T-helper 2 cell treated with Interferon-gamma antibody and Interleukin-4, amounts not matched to agents 100 ng/mL and 5 ng/mL, for 36 hours (primary cell): ENCODE results near the gene MORC3. TPM values are rescaled to one million over a fixed set of nuclear protein-coding genes. Genes with fewer than 3 reads are reported as not detected.
"Not testable (repeated sequence)": the region's sequence is repeated elsewhere in the genome, so short reads cannot be mapped to it uniquely, and the experiment has no call there.

ENCODE experiments used
- intact Hi-C: fragments of 100-400 bp; cut with micrococcal nuclease; formaldehyde crosslinking; loops from one replicate; pipeline ENCODE4 v1.15.1; 2023
- total RNA-seq: library from RNA; stranded (reverse); gene quantifications from 2 replicates; pipeline ENCODE4 v1.2.3, GENCODE V29; 2022

The MORC3 gene
- total RNA-seq, 1 donor from 2014 or later, result 35.7 TPM

DNA sequence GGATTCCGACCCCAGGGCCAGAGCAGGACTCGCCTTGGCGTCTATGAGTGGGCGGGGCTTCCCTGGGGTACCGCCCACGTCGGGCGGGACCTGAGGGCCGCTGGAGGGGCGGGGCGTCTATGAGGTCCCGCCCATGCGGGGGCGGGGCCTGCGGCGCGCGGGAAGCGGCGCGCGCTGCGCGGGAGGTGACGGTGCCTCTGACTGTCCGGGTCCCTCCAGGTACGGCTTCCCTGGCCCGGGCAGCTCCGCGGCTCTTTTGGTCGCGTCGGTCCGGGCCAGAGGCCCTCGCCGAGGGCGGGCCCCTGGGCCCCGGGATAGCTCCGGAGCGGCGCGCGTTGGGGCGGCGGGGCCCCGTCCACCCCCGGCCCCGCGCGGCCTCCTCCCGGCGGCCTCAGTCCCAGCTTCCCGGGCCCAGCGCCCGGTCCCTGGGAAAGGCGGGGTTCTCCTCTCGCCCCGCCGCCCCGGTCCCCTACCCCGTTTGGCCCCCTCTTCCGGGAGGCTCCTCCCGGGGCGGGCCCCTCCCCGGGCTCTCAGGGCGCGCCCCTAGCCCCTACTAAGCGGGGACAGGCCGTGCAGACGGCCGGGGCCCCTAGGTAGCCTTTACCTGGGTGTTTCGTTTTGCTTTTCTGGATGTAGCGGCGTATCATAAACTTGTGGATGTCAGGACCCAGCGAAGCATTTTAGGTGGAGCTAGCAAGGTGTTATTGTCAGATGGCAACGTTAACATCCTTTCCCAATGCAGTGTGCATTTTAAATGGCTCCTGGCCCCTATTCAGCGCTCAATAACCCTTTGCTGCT lies 65.4 kb downstream of the MORC3 start, which contains the start of gene CHAF1B:
CHAF1B (plus strand) TSS at position 160 of the 798 bp plus-strand sequence. CDS start 745 bp downstream, outside the sequence.
- intact Hi-C loops, result loop anchor here (1.0 to 2.0 kb wide), 3 partner anchors 65 to 251 kb away; partner anchors contain the start of genes CBR3, DOP1B and MORC3

DNA sequence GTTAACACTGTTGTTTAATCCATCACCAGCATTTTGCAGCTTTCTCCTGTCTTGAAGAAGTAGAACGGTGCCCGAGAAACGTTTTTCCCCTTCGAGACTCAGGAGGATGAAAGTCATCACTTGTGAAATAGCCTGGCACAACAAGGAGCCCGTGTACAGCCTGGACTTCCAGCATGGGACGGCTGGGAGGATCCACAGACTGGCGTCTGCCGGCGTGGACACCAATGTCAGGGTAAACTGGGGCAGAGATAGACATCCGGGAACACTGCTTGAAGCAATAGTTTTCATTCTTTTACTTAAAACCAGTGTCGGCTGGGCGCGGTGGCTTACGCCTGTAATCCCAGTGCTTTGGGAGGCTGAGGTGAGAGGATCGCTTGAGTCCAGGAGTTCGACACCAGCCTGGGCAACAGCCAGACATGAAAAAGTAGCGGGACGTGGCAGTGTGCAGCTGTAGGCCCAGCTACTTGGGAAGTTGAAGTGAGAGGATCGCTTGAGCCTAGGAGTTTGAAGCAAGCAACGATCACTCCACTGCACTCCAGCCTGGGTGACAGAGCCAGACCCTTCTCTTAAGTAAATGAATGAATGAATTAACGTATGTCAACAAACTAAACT lies 66.1 kb downstream of the MORC3 start:
- intact Hi-C loops, result no loop called here

DNA sequence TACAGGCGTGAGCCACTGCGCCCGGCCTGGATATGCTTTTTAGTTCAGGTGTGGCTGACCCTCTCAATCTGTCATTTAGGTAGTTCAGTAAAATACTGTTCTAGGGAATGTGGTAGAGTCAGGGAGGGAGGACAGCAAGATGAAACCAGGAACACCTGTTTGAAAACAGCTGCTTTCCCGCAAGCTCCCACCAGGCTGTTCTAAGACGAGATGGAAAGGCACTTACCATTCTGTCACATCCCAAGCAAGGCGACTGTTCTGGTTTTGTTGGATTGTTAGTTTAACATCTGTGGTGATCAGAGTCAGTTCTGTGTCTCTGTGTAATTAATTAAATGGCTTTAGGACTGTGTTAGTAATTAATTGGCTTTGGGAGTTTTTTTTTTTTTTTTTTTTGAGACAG lies 68.1 kb downstream of the MORC3 start:
- intact Hi-C loops, result no loop called here

DNA sequence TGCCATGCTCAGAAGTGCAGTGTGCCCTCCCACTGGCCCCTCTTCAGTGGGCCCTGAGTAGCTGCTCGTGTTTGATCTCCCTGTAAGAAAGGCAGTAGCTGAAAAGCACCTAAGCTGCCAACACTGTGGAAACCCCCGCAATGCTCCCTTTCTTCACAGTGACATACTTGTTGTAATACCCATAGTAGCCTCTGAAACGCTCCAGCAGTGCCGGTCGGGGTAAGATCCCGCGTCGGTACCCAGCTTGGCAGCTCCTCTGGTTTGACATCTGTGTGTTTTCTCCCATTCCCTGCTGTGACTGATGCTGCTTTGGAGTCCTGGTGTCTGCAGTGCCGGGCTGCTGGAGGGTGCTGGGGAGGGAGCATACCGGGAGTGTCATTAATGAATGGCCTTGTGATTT lies 68.8 kb downstream of the MORC3 start:
- intact Hi-C loops, result no loop called here

DNA sequence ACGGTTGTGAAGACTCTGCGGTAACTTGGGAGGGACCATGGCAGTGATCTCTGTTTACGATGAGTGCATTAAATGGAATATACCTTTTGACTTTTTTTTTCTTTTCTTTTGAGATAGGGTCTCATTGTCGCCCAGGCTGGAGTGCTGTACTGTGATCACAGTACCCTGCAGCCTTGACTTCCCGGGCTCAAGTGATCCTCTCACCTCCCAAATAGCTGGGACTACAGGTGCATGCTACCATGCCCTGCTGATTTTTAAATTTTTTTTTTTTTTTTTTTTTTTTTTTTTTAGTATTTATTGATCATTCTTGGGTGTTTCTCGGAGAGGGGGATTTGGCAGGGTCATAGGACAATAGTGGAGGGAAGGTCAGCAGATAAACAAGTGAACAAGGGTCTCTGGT lies 71.7 kb downstream of the MORC3 start:
- intact Hi-C loops, result not testable (repeated sequence)

DNA sequence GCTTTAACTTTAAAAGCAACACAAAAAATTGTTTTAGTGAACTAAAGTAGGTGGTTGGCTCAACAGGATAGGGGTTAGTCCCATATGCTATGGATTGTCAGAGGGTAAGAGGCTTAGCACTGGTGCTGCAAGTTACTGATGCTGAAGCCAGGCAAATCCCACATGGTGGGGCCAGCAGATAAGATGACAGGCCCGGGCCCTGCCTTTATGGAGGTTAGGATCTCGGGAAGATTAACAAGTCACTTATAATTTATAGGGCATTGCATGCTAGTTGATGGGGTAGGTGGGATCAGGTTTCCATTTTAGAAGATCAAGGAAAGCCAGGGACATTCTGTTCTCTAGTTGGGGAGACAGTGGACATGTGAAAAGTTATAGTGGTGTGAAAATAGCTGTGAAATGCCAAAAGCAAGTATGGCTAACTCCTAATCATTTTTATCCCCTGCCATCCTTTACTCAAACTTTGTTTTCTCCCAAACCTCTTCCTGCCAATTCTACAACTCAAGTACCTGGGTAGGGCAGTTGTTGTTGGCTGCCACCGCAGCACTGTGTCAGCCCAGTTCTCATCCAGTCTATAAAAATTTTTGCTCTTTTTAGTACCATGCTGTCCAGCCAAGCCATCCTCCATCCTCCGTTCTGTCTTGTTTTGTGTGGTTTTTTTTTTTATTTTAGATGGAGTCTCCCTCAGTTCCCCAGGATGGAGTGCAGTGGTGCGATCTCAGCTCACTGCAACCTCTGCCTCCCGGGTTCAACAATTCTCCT lies 75.5 kb downstream of the MORC3 start:
- intact Hi-C loops, result no loop called here

DNA sequence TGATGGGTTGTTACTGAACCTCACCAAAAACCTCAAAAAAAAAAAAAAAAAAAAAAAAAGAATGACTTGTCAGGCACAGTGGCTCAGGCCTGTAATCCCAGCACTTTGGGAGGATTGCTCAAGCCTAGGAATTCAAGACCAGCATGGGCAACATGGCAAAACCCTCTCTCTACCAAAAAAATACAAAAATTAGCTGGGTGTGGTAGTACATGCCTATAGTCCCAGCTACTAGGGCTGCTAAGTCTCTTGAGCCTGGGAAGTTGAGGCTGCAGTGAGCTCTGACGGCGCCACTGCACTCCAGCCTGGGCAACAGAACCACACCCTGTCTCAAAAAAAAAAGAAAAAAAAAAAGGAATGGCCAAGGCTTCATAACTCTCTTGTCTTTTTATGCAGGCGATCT lies 76.3 kb downstream of the MORC3 start:
- intact Hi-C loops, result no loop called here

DNA sequence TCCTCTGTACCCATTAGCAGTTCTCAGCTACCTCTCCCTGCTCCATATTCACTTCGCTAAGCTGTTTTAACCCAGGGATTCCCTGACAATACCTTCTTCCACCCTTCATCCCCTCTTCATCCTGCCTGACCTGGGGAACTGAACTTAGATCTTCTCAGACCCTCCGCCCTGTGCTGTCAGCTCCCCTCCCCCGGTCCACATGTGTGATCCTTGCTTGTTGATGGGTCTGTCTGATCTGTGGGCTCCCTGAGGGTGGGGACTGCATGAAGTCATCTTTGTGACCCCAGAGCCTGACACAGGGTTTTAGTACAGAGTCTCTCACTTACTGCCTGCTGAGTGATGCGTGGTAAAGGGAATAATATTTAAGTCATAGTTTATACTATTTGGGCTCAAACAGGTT lies 77.0 kb downstream of the MORC3 start:
- intact Hi-C loops, result no loop called here

DNA sequence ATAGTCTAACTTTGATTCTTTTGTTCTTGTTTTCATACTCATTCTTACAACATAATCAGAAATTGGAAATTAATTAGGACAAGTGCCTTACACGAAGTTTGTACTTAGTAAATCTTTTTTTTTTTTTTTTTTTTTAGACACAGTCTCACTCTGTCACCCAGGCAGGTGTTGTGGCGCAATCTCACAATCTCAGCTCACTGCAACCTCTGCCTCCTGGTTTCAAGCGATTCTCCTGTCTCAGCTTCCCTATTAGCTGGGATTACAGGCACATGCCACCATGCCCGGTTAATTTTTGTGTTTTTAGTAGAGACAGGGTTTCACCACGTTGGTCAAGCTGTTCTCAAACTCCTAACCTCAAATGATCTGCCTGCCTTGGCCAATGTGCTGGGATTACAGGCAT lies 77.6 kb downstream of the MORC3 start:
- intact Hi-C loops, result no loop called here

DNA sequence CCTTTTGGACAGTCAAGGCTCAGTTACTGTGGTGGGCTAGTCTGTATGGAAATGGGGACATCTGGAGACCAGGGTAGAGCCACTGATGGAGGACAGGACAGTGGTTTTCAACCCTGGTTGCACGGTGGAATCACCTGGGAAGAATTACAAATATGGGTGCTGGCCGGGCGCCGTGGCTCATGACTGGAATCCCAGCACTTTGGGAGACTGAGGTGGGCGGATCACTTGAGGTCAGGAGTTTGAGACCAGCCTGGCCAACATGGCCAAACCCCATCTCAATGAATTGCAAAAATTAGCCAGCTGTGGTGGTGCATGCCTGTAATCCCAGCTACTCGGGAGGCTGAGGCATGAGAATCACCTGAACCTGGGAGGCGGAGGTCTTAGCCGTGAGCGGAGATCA lies 79.7 kb downstream of the MORC3 start:
- intact Hi-C loops, result not testable (repeated sequence)

DNA sequence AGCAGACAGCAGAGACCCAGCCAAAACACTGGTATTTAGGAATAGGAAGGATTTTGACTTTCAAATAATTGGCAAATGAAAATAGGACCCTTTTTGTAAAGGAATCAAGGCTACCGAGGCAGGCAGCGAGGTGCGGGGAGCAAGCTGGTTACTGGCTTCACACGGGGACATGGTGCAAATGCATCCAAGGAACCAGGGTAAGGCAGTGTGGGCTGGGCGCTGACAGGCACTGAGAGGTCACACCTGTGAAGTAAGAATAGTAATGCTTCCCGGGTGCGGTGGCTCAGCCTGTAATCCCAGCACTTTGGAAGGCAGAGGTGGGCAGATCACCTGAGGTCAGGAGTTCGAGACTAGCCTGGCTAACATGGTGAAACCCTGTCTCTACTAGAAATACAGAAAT lies 80.7 kb downstream of the MORC3 start:
- intact Hi-C loops, result no loop called here

DNA sequence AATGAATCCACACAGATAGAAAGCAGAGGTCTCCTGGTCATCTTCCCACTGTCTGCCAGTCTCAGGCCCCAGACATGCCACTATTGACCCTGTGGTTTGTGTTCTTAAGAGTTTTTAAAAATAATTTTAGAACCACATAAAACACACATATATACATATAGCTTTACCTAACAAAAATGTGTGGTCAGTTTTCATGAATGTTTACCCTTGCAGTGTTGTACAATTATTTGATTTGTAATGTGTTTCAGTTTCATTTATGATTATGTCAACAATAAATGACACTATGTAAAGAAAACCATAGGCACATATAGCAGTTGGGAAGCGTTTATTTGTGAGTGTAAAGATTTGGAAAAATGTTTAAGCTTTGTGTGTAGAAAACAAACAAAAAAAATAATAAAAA lies 82.3 kb downstream of the MORC3 start:
- intact Hi-C loops, result no loop called here

DNA sequence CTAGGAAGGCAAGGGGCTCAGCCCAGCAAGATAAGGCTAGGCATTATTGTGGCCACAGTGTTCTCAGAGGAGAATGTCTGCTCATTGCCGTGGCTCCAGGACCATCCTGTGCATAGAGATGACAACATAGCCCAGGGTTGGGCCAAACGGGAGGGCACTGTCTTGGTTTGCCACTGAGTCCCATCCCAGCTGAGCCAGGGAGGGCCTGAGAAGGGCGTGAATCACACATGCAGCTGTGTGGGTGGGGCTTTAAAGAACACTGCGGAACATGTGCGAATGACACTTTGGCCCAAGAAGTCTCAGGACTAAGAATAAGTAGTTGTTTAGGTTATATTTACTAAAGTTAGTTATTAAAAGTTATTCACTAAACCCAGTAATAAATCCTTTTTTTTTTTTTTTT lies 83.7 kb downstream of the MORC3 start:
- intact Hi-C loops, result no loop called here

DNA sequence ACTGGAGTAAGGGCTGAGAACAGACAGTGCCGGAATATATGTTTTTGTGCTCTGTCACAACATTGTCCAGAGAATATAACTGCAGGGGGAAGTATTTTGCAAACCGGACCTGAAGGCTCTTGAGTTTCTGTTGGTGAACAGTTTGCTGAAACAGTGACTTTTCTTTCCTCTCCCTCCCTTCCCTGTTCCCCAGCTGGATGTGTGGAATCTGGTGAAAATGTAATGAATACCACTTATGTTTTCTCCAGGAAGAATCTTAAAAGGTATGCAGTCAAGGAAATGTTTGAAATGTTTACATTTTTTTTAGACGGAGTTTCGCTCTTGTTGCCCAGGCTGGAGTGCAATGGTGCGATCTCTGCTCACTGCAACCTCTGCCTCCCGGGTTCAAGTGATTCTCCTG lies 88.6 kb downstream of the MORC3 start:
- intact Hi-C loops, result no loop called here

DNA sequence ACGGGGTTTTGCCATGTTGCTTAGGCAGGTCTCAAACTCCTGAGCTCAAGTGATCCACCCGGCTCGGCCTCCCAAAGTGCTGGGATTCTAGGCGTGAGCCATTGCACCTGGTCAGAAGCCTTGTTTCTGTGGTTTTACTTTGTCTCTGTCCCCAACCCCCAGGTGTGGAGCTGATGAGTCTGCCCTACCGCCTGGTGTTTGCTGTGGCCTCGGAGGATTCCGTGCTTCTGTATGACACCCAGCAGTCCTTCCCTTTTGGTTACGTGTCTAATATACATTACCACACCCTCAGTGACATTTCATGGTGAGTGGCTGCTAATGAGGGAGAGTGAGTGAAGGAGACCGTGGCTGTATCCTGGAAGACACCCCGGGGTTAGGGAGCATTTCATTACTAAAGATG lies 91.3 kb downstream of the MORC3 start:
- intact Hi-C loops, result no loop called here

DNA sequence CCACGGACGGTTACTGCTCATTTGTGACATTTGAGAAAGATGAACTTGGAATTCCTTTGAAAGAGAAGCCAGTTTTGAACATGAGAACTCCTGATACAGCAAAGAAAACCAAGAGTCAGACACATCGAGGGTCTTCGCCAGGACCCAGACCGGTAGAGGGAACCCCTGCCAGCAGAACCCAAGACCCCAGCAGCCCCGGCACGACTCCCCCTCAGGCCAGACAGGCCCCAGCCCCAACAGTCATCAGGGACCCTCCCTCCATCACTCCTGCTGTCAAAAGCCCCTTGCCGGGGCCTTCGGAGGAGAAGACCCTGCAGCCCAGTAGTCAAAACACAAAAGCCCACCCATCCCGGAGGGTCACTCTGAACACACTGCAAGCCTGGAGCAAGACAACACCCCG lies 92.9 kb downstream of the MORC3 start:
- intact Hi-C loops, result no loop called here

DNA sequence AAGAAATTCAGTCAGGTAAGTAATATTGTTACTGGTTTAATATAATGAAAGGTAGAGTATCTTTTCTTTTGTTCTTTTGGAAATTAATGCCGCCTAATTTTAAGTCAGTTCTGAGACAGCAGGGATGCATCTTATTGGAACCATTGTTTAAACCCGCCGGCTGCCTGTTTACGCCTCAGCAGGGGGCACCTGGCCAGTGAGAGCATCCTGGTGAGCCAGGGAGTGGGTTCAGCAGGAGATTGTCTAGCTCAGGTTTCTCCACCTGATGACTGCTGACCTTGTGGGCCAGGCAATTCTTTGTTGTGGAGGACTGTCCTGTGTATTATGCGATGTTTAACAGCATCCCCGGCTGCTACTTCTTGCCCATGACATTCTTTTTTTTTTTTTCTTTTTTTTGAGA lies 95.4 kb downstream of the MORC3 start:
- intact Hi-C loops, result no loop called here

DNA sequence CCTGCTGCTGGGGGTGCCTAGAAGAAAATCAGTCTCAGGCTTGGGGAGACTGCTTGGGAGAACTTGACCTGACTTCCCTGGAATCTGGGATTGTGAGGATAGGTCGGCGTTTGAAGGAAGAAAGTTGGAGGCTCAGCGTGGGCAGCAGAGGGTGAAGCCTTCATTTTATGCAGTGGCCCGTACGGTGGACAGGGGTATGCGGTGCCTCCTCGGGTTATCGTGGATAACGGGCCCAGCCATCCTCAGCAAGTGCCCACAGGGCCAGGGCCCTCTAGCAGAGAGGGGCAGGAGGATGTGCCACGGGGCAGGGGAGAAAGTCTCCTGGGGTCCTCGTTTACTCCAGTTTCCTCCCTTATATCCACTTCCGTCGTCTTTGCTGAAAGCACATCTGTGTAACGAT lies 99.2 kb downstream of the MORC3 start:
- intact Hi-C loops, result no loop called here

DNA sequence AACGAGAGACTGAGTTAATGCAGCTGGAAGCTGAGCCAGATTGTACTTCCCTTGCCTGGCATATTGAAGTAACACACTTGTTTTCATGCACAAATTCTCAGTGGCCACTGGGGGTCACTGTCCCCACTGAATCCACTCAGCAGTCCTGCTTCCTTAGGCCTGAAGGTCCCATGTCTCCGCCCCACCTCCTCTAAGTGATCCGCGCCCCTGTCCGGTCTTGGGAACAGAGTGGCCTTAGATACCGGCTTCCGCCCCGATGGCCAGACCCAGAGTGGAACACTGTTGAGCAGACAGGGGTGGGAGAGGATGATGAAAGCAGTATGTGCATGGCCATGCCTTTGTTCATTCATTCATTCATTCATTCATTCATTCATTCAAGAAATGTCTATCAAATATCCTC lies 100.0 kb downstream of the MORC3 start:
- intact Hi-C loops, result loop anchor here (5.0 kb wide), 1 partner anchor 167 kb away; no protein-coding TSS in a partner anchor

DNA sequence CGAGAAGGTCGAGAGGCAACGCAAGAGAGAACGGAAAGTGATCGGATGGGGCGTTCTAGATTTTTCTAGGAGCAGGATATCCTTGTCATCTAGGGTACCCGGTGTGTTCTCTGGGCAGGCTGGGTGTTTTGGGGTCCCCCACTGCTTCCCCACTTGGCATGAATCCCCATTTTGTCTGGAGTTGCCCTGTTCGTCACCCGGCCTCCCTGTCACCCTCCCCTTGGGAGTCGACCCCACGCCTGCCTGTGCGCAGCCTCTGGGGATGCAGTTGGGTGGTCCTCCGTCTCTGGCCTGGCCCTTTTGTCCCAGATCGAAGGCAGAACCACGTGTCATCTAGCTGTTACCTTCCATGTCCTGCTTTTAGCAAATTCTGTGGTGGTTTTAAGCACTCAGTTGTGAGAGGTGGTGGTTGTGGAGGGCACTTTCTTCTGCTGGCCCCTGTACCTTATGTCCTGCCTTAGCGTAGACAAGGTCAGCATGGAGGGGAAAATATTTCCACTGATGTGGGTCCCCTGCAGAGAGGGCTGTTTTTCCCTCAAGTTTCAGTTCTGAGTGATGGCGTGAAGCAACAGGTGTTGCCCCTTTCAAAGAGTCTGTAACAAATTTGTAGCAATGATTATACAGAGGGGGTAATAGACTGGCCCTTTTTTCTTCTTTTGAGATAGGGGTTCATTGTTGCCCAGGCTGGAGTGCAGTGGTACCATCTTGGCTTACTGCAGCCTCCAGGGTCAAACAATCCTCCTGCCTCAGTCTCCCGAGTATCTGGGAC lies 100.8 kb downstream of the MORC3 start:
- intact Hi-C loops, result loop anchor here (5.0 kb wide), 1 partner anchor 167 kb away; no protein-coding TSS in a partner anchor
